H1 (cell line): ENCODE results near the gene ZNF48. TPM values are rescaled to one million over a fixed set of nuclear protein-coding genes. Genes with fewer than 3 reads are reported as not detected.

Experiments used
- CTCF ChIA-PET: fragments of 300-600 bp; sonication (Branson Sonifier 250); formaldehyde crosslinking; loops from one replicate; lab custom pipeline; 2021; ENCODE audit not compliant: partially characterized antibody; lab: Charles Lee
- POLR2A ChIA-PET: fragments of 300-600 bp; sonication (Branson Sonifier 250); formaldehyde crosslinking; loops from one replicate; lab custom pipeline; 2021; ENCODE audit warnings: inconsistent platforms; ENCODE audit not compliant: partially characterized antibody; lab: Charles Lee
- DNase-seq, 2 experiments: peaks; one replicate each; pipeline versions ENCODE4 v3.0.0 to v3.0.0-alpha.2; 2010 to 2022; ENCODE audit warnings: low spot score in 2 of 2, low read depth in 1 of 2, mixed read lengths in 1 of 2
- FAIRE-seq: peaks from 2 replicates; lab custom pipeline; 2011; peaks lifted over from hg19 to GRCh38; lab: Jason Lieb, UNC
- H2AFZ ChIP-seq: 2 replicates; pipeline ENCODE4 v1.8.1; 2012; ENCODE audit warnings: low read length, inconsistent platforms
- H2AK5ac ChIP-seq: 2 replicates; pipeline ENCODE4 v1.6.1; 2013; ENCODE audit warnings: low read depth, low read length
- H2BK120ac ChIP-seq: replicated peaks from 2 replicates; pipeline ENCODE3; 2013; ENCODE audit warnings: low read depth, low read length, inconsistent platforms
- H2BK12ac ChIP-seq: 2 replicates; pipeline ENCODE4 v1.6.1; 2013; ENCODE audit warnings: low read depth, low read length
- H2BK15ac ChIP-seq: 2 replicates; pipeline ENCODE4 v1.6.1; 2013; ENCODE audit warnings: low read length
- H2BK20ac ChIP-seq: 2 replicates; pipeline ENCODE4 v1.6.1; 2013; ENCODE audit warnings: low read length
- H2BK5ac ChIP-seq: 2 replicates; pipeline ENCODE4 v1.6.1; 2013; ENCODE audit warnings: low read depth, low read length
- H3K14ac ChIP-seq: 2 replicates; pipeline ENCODE4 v1.6.1; 2013; ENCODE audit warnings: inconsistent platforms; ENCODE audit not compliant: insufficient read length
- H3K18ac ChIP-seq: 2 replicates; pipeline ENCODE4 v1.6.1; 2013; ENCODE audit warnings: low read length; ENCODE audit errors: extremely low read depth
- H3K23ac ChIP-seq: 2 replicates; pipeline ENCODE4 v1.6.1; 2013; ENCODE audit warnings: inconsistent platforms; ENCODE audit not compliant: insufficient read length
- H3K23me2 ChIP-seq: 2 replicates; pipeline ENCODE4 v1.6.1; 2013; ENCODE audit warnings: low read depth, low read length
- H3K27ac ChIP-seq: 2 replicates; pipeline ENCODE4 v1.6.1; 2011; ENCODE audit warnings: low read depth, low read length, inconsistent platforms
- H3K27me3 ChIP-seq, 4 experiments: replicated peaks in 1 of 4; 1 replicate in 1 of 4; 2 replicates in 3 of 4; pipeline versions ENCODE4 v1.6.1 to v1.8.1; 2011 to 2013; ENCODE audit warnings: low read length in 3 of 4, mild to moderate bottlenecking in 3 of 4, inconsistent platforms in 2 of 4, mixed read lengths in 2 of 4, moderate library complexity in 1 of 4; ENCODE audit not compliant: control insufficient read depth in 3 of 4, insufficient read depth in 3 of 4; ENCODE audit errors: extremely low read depth in 1 of 4
- H3K36me3 ChIP-seq, 4 experiments: 2 replicates each; pipeline versions ENCODE4 v1.6.1 to v1.8.1; 2011 to 2013; ENCODE audit warnings: mild to moderate bottlenecking in 4 of 4, low read length in 3 of 4, moderate library complexity in 2 of 4, control low read depth in 1 of 4, inconsistent platforms in 1 of 4; ENCODE audit not compliant: insufficient read depth in 4 of 4, control insufficient read depth in 2 of 4
- H3K4ac ChIP-seq: replicated peaks from 2 replicates; pipeline ENCODE3; 2013; ENCODE audit warnings: low read length, low read depth, mixed read lengths, inconsistent platforms; ENCODE audit not compliant: insufficient read length
- H3K4me1 ChIP-seq, 4 experiments: replicated peaks in 1 of 4; 1 replicate in 1 of 4; 2 replicates in 3 of 4; pipeline versions ENCODE4 v1.6.1 to v1.8.1; 2011 to 2013; ENCODE audit warnings: low read length in 3 of 4, inconsistent platforms in 2 of 4, mixed read lengths in 1 of 4; ENCODE audit not compliant: insufficient read depth in 4 of 4, control insufficient read depth in 3 of 4
- H3K4me2 ChIP-seq, 2 experiments: 2 replicates each; pipeline versions ENCODE4 v1.6.1 to v1.8.1; 2011 to 2013; ENCODE audit warnings: low read depth in 2 of 2, low read length in 2 of 2, control low read depth in 1 of 2, inconsistent platforms in 1 of 2, mild to moderate bottlenecking in 1 of 2; ENCODE audit not compliant: insufficient read depth in 1 of 2
- H3K4me3 ChIP-seq, 4 experiments: fragments of 200-600, 300-600 bp in 1 of 4; sonication (generic), shearing (Covaris generic), sonication (Bioruptor Twin) in 1 of 4; 2 replicates each; pipeline versions ENCODE4 v1.5.1 to v1.8.1; 2011 to 2016; ENCODE audit warnings: low read length in 4 of 4, low read depth in 3 of 4, control low read depth in 2 of 4, inconsistent platforms in 2 of 4, mild to moderate bottlenecking in 2 of 4, mixed read lengths in 1 of 4, moderate library complexity in 1 of 4; ENCODE audit not compliant: insufficient read depth in 2 of 4; ENCODE audit errors: extremely low read depth in 1 of 4
- H3K56ac ChIP-seq: replicated peaks from 2 replicates; pipeline ENCODE3; 2013; ENCODE audit warnings: low read depth, mild to moderate bottlenecking, mixed read lengths, low read length, inconsistent platforms; ENCODE audit not compliant: insufficient read length
- H3K79me1 ChIP-seq: 2 replicates; pipeline ENCODE4 v1.6.1; 2013; ENCODE audit warnings: low read depth, low read length, control low read depth
- H3K79me2 ChIP-seq, 2 experiments: 2 replicates each; pipeline versions ENCODE4 v1.6.1 to v1.8.1; 2012 to 2013; ENCODE audit warnings: low read length in 2 of 2, mild to moderate bottlenecking in 2 of 2, inconsistent platforms in 1 of 2; ENCODE audit not compliant: insufficient read depth in 2 of 2, control insufficient read depth in 1 of 2
- H3K9ac ChIP-seq, 4 experiments: replicated peaks in 1 of 4; 1 replicate in 1 of 4; 2 replicates in 3 of 4; pipeline versions ENCODE4 v1.6.1 to v1.8.1; 2011 to 2013; ENCODE audit warnings: low read depth in 3 of 4, low read length in 3 of 4, control low read depth in 2 of 4, mild to moderate bottlenecking in 2 of 4, moderate library complexity in 2 of 4, inconsistent platforms in 1 of 4; ENCODE audit errors: extremely low read depth in 1 of 4
- H3K9me3 ChIP-seq, 2 experiments: 2 replicates each; pipeline versions ENCODE4 v1.6.1 to v1.8.1; 2012 to 2013; ENCODE audit warnings: mild to moderate bottlenecking in 2 of 2, moderate library complexity in 2 of 2, control low read depth in 1 of 2, inconsistent platforms in 1 of 2, low read depth in 1 of 2, low read length in 1 of 2, mixed read lengths in 1 of 2; ENCODE audit not compliant: insufficient read depth in 2 of 2
- H4K20me1 ChIP-seq, 2 experiments: replicated peaks in 1 of 2; 2 replicates each; pipeline versions ENCODE3 to v1.8.1; 2011 to 2013; ENCODE audit warnings: inconsistent platforms in 2 of 2, low read length in 2 of 2, mild to moderate bottlenecking in 1 of 2; ENCODE audit not compliant: insufficient read depth in 2 of 2, control insufficient read depth in 1 of 2
- H4K5ac ChIP-seq: 2 replicates; pipeline ENCODE4 v1.6.1; 2013; ENCODE audit warnings: low read length, low read depth, mixed read lengths, inconsistent platforms; ENCODE audit not compliant: insufficient read length
- H4K8ac ChIP-seq: 2 replicates; pipeline ENCODE4 v1.8.0; 2013; ENCODE audit warnings: mild to moderate bottlenecking, moderate library complexity, low read length, inconsistent platforms; ENCODE audit not compliant: insufficient read depth; ENCODE audit errors: extremely low read depth
- H4K91ac ChIP-seq: replicated peaks from 2 replicates; pipeline ENCODE3; 2013; ENCODE audit warnings: low read length, mixed read lengths, inconsistent platforms; ENCODE audit not compliant: insufficient read length
- ATF2 ChIP-seq: IDR thresholded peaks from 2 replicates; pipeline ENCODE4 v1.6.1; 2012; ENCODE audit warnings: low read length, inconsistent platforms
- CREB1 ChIP-seq: IDR thresholded peaks from 2 replicates; pipeline ENCODE4 v1.6.1; 2012; ENCODE audit warnings: inconsistent platforms
- EGR1 ChIP-seq: IDR thresholded peaks from 2 replicates; pipeline ENCODE4 v1.6.1; 2011; ENCODE audit warnings: low read depth, low read length, borderline replicate concordance
- KDM5A ChIP-seq: fragments of 200-600 bp; IDR thresholded peaks from 2 replicates; pipeline ENCODE4 v1.7.1; 2012; ENCODE audit warnings: mild to moderate bottlenecking, low read length, inconsistent platforms, mixed read lengths
- RAD21 ChIP-seq, 2 experiments: IDR thresholded peaks in 1 of 2; conservative IDR thresholded peaks in 1 of 2; 2 replicates each; pipeline ENCODE4 v1.6.1; 2011; ENCODE audit warnings: low read depth in 2 of 2, low read length in 2 of 2, improper control_type of control experiment in 1 of 2, inconsistent platforms in 1 of 2, mild to moderate bottlenecking in 1 of 2, moderate library complexity in 1 of 2
- SAP30 ChIP-seq: fragments of 300-600 bp; sonication (generic); IDR thresholded peaks from 2 replicates; pipeline ENCODE4 v1.7.1; 2012; ENCODE audit warnings: low read length, moderate library complexity, mild to moderate bottlenecking, inconsistent platforms; ENCODE audit not compliant: insufficient read depth, insufficient replicate concordance
- TAF7 ChIP-seq: optimal IDR thresholded peaks from 2 replicates; pipeline ENCODE3; 2011; ENCODE audit warnings: low read depth, mild to moderate bottlenecking, inconsistent platforms, low read length, moderate library complexity, borderline replicate concordance
- TCF12 ChIP-seq: IDR thresholded peaks from 2 replicates; pipeline ENCODE4 v1.6.1; 2011; ENCODE audit warnings: low read depth, mild to moderate bottlenecking, low read length
- WGBS, 2 experiments: shearing (Covaris generic) in 1 of 2; methylation state at CpG; one replicate each; pipeline versions ENCODE4 v1.1.6 to v1.1.7; 2013 to 2015; ENCODE audit warnings: low lambda C conversion rate in 2 of 2, mixed read lengths in 2 of 2, inconsistent platforms in 1 of 2, low coverage in 1 of 2, missing lambda C conversion rate in 1 of 2; ENCODE audit not compliant: insufficient replicate concordance in 2 of 2, insufficient coverage in 1 of 2, insufficient read length in 1 of 2; ENCODE audit errors: extremely low coverage in 1 of 2, missing lambda C conversion rate in 1 of 2; 5-methylcytosine and 5-hydroxymethylcytosine counted together
- polyA plus RNA-seq, 7 experiments: library from polyadenylated mRNA; depleted of rRNA in 3 of 7; stranded (reverse) in 5 of 7; unstranded in 2 of 7; fragments of >200 nt in 5 of 7; fragments of 200-250 nt in 2 of 7; gene quantifications; 1 replicate in 5 of 7; 2 replicates in 1 of 7; 4 replicates in 1 of 7; pipeline versions ENCODE4 v1.2.1 to v1.2.3, GENCODE V29; 2011 to 2013; ENCODE audit warnings: missing spikeins in 2 of 7, mixed read lengths in 2 of 7
- total RNA-seq: library from RNA; stranded (reverse); fragmentation: NEBNext Ultra II Directional; extraction: Animal tissue kit (Norgen Biotek cat#: 25700); gene quantifications from 2 replicates; pipeline ENCODE4 v1.2.1, GENCODE V29; 2021

Gene ZNF48
- total and polyA plus RNA-seq, 2 of the 8 experiments (the other 6 are each of a cell fraction or from before 2014, with no cell fraction given), result 30.4 to 41.2 TPM

- no peak overlapping the region for H3K4me3 ChIP-seq
- no peak overlapping the region for H2BK15ac ChIP-seq
- no peak overlapping the region for H3K27ac ChIP-seq
- no peak overlapping the region for H4K8ac ChIP-seq
- peaks cover 0 to 12% of the 10 kb centered on the region in 2 experiments; a peak in 2 of 4 replicates for H3K79me2 ChIP-seq
- H4K5ac ChIP-seq, result no peak overlapping the region
- H3K36me3 ChIP-seq, result peaks cover 11 to 37% (median 30%) of the 10 kb centered on the region in 4 experiments
- H2AK5ac ChIP-seq, result no peak overlapping the region
- H3K4me1 ChIP-seq, result peaks cover 0 to 6% (median 2%) of the 10 kb centered on the region in 4 experiments; a peak in 4 of 7 replicates
- no peak overlapping the region for H3K23ac ChIP-seq
- no peaks in the 10 kb centered on the region; the same call in 1 of the 2 replicates for H3K79me1 ChIP-seq
- no peak overlapping the region for H3K14ac ChIP-seq
- H2BK20ac ChIP-seq, result no peak overlapping the region
- peaks cover 0 to 3% of the 10 kb centered on the region in 2 experiments for H4K20me1 ChIP-seq
- H2BK5ac ChIP-seq, result no peak overlapping the region
- 93% methylated on average over 2 of the region's 3 CpGs; no CpG with 5 or more reads in 1 of the 2 experiments for WGBS, 2 experiments
- no peak for DNase-seq
- no peak overlapping the region for H2AFZ ChIP-seq
- CTCF ChIA-PET, result no interaction called here
- no peak overlapping the region for H3K9ac ChIP-seq
- no peak overlapping the region for H3K18ac ChIP-seq
- no peak for FAIRE-seq
- no peak overlapping the region for H3K4ac ChIP-seq
- H4K91ac ChIP-seq, result no peak overlapping the region
- no peak overlapping the region for H2BK12ac ChIP-seq
- no peak overlapping the region for H3K56ac ChIP-seq
- no peaks in the 10 kb centered on the region for H3K9me3 ChIP-seq
- no peak overlapping the region for H2BK120ac ChIP-seq
- no peaks in the 10 kb centered on the region for H3K27me3 ChIP-seq
- POLR2A ChIA-PET, result interaction anchor here (0.7 to 1.1 kb wide), 2 partner anchors 8 to 33 kb away, joined by 3 to 4 read pairs; partner anchors contain the start of gene SEPTIN1
- no peak overlapping the region for H3K4me2 ChIP-seq
- no peak for TF ChIP-seq TCF12
- no peak for TF ChIP-seq ATF2
- no peak for TF ChIP-seq RAD21 (IDR thresholded peaks at IDR 0.05 in 1 of 2, conservative IDR thresholded peaks at IDR 0.05 in 1 of 2; ENCODE audit: low read depth in 2 of 2, low read length in 2 of 2)
- no peak for TF ChIP-seq EGR1
- TF ChIP-seq KDM5A, result no peak
- no peak for TF ChIP-seq TAF7
- no peak for TF ChIP-seq SAP30
- no peak for TF ChIP-seq CREB1
- H3K23me2 ChIP-seq, result peaks cover 3% of the 10 kb centered on the region; the same call in 1 of the 2 replicates
These were observed 45.5 kb upstream of the ZNF48 start for GRCh38 chr16:30349675-30350074.
